GM12878 (cell line): ENCODE data around the gene PPIA. TPM values are rescaled to one million over a fixed set of nuclear protein-coding genes. Genes with fewer than 3 reads are reported as not detected.

Experiments
- ATAC-seq: fragments of 200-7000 bp; cut with Tn5 transposase; 3 replicates; pipeline ENCODE4 v1.9.1; 2020; ENCODE audit warnings: mild to moderate bottlenecking, moderate library complexity
- BruUV-seq: library from RNA; stranded (reverse); fragments of 400-500 nt; replicated peaks from 2 replicates; lab custom pipeline; 2021; lab: Mats Ljungman, UMichigan
- CTCF ChIA-PET: fragments of 300-600 bp; sonication (Branson Sonifier 250); formaldehyde crosslinking; extraction: SDS; loops from one replicate; lab custom pipeline; 2021; ENCODE audit warnings: inconsistent platforms; lab: Yijun Ruan, JAX
- POLR2A ChIA-PET: fragments of 350-600 bp; formaldehyde crosslinking; extraction: SDS; loops from one replicate; lab custom pipeline; 2021; ENCODE audit warnings: inconsistent platforms; lab: Charles Lee
- RAD21 ChIA-PET: fragments of 300-600 bp; sonication (Branson Sonifier 250); formaldehyde crosslinking; loops from one replicate; lab custom pipeline; 2023; ENCODE audit warnings: antibody characterized with exemption; ENCODE audit not compliant: unreplicated experiment; lab: Charles Lee
- SMC1A ChIA-PET: fragments of 300-600 bp; sonication (Branson Sonifier 250); formaldehyde crosslinking; loops from one replicate; lab custom pipeline; 2023; ENCODE audit not compliant: unreplicated experiment, uncharacterized antibody; lab: Charles Lee
- DNase-seq: peaks from one replicate; pipeline ENCODE4 v3.0.0-alpha.2; 2011; ENCODE audit warnings: low read depth, low spot score
- FAIRE-seq: peaks from 3 replicates; lab custom pipeline; 2011; peaks lifted over from hg19 to GRCh38; lab: Jason Lieb, UNC
- H2AFZ ChIP-seq: 2 replicates; pipeline ENCODE4 v1.6.0; 2011; ENCODE audit warnings: low read depth, low read length, control low read depth; ENCODE audit not compliant: control insufficient read depth
- H3K27ac ChIP-seq: 2 replicates; pipeline ENCODE4 v1.5.1; 2011; ENCODE audit warnings: control low read depth; ENCODE audit not compliant: control insufficient read depth, insufficient read depth
- H3K27me3 ChIP-seq, 2 experiments: replicated peaks in 1 of 2; 2 replicates each; pipeline versions ENCODE4 v1.6.0 to v1.6.1; 2011; ENCODE audit warnings: low read length in 1 of 2; ENCODE audit not compliant: control insufficient read depth in 2 of 2, insufficient read depth in 2 of 2
- H3K36me3 ChIP-seq, 2 experiments: 2 replicates each; pipeline ENCODE4 v1.5.1; 2011; ENCODE audit warnings: low read length in 1 of 2; ENCODE audit not compliant: control insufficient read depth in 2 of 2, insufficient read depth in 2 of 2
- H3K4me1 ChIP-seq: 2 replicates; pipeline ENCODE4 v1.6.1; 2011; ENCODE audit warnings: mild to moderate bottlenecking, low read length, moderate library complexity, mixed read lengths; ENCODE audit not compliant: control insufficient read depth, insufficient read depth
- H3K4me2 ChIP-seq: 2 replicates; pipeline ENCODE4 v1.6.0; 2011; ENCODE audit warnings: control low read depth; ENCODE audit not compliant: control insufficient read depth, insufficient read depth
- H3K4me3 ChIP-seq: fragments of 200-600 bp; sonication (generic); 2 replicates; pipeline ENCODE4 v1.5.1; 2016
- H3K79me2 ChIP-seq: 2 replicates; pipeline ENCODE4 v1.6.0; 2011; ENCODE audit warnings: low read length; ENCODE audit not compliant: control insufficient read depth, insufficient read depth
- H3K9ac ChIP-seq: 2 replicates; pipeline ENCODE4 v1.8.0; 2011; ENCODE audit warnings: low read length, control low read depth, mixed read lengths; ENCODE audit not compliant: control insufficient read depth, insufficient read depth
- H3K9me3 ChIP-seq: replicated peaks from 3 replicates; pipeline ENCODE4 v1.5.1; 2011; ENCODE audit warnings: mild to moderate bottlenecking, low read length; ENCODE audit not compliant: control insufficient read depth, insufficient read depth
- H4K20me1 ChIP-seq: 2 replicates; pipeline ENCODE4 v1.6.0; 2011; ENCODE audit not compliant: control insufficient read depth, insufficient read depth
- BACH1 ChIP-seq: fragments of 450-650 bp; IDR thresholded peaks from 2 replicates; pipeline ENCODE4 v1.6.1; 2017; ENCODE audit warnings: mild to moderate bottlenecking, borderline replicate concordance
- BRCA1 ChIP-seq: IDR thresholded peaks from 2 replicates; pipeline ENCODE4 v1.6.1; 2011; ENCODE audit warnings: low read depth, low read length, improper control_type of control experiment
- CBX5 ChIP-seq: sonication (generic); IDR thresholded peaks from 2 replicates; pipeline ENCODE4 v1.6.1; 2016; ENCODE audit warnings: low read depth, moderate library complexity, mild to moderate bottlenecking, inconsistent platforms
- HCFC1 ChIP-seq: fragments of 150-350 bp; IDR thresholded peaks from 2 replicates; pipeline ENCODE4 v1.6.1; 2014; ENCODE audit warnings: low read length
- HDAC2 ChIP-seq: fragments of 200-600 bp; sonication (generic); IDR thresholded peaks from 2 replicates; pipeline ENCODE4 v1.6.1; 2017
- IRF4 ChIP-seq: IDR thresholded peaks from 2 replicates; pipeline ENCODE4 v1.6.1; 2011; ENCODE audit warnings: low read depth, low read length
- KLF5 ChIP-seq: fragments of 450-650 bp; IDR thresholded peaks from 2 replicates; pipeline ENCODE4 v1.6.1; 2014; ENCODE audit warnings: mild to moderate bottlenecking; ENCODE audit not compliant: partially characterized antibody
- MTA2 ChIP-seq: fragments of 450-650 bp; IDR thresholded peaks from 2 replicates; pipeline ENCODE4 v1.6.1; 2016; ENCODE audit warnings: low read depth, mild to moderate bottlenecking, moderate library complexity
- MTA3 ChIP-seq: IDR thresholded peaks from 2 replicates; pipeline ENCODE4 v1.6.1; 2012; ENCODE audit warnings: low read length, inconsistent platforms, borderline replicate concordance
- MYC ChIP-seq: IDR thresholded peaks from 2 replicates; pipeline ENCODE4 v1.6.1; 2011; ENCODE audit warnings: mild to moderate bottlenecking, low read length, moderate library complexity, inconsistent platforms; ENCODE audit not compliant: insufficient read depth, insufficient replicate concordance, insufficient read length, severe bottlenecking
- NFYB ChIP-seq: IDR thresholded peaks from 2 replicates; pipeline ENCODE4 v1.6.1; 2011; ENCODE audit warnings: low read depth, mild to moderate bottlenecking, low read length, improper control_type of control experiment, moderate library complexity; ENCODE audit not compliant: insufficient read depth
- NRF1 ChIP-seq: conservative IDR thresholded peaks from 2 replicates; pipeline ENCODE4 v1.6.1; 2011; ENCODE audit warnings: mild to moderate bottlenecking, low read depth, low read length, improper control_type of control experiment
- PAX5 ChIP-seq: IDR thresholded peaks from 2 replicates; pipeline ENCODE4 v1.6.1; 2011; ENCODE audit warnings: low read depth, low read length, borderline replicate concordance
- POU2F2 ChIP-seq: IDR thresholded peaks from 3 replicates; pipeline ENCODE4 v1.6.1; 2011; ENCODE audit warnings: low read depth, mild to moderate bottlenecking, low read length, borderline replicate concordance
- SMC3 ChIP-seq: IDR thresholded peaks from 2 replicates; pipeline ENCODE4 v1.6.1; 2011; ENCODE audit warnings: low read length, improper control_type of control experiment, borderline replicate concordance
- SUZ12 ChIP-seq: fragments of 200-600 bp; sonication (generic); IDR thresholded peaks from one replicate; pipeline ENCODE4 v1.6.1; 2018; ENCODE audit warnings: antibody characterized with exemption, mild to moderate bottlenecking; ENCODE audit not compliant: unreplicated experiment
- TBL1XR1 ChIP-seq: IDR thresholded peaks from 2 replicates; pipeline ENCODE4 v1.6.1; 2012; ENCODE audit warnings: low read depth, low read length, improper control_type of control experiment
- ZNF207 ChIP-seq: fragments of 450-650 bp; IDR thresholded peaks from 2 replicates; pipeline ENCODE4 v1.6.1; 2014; ENCODE audit warnings: antibody characterized with exemption, mild to moderate bottlenecking, borderline replicate concordance
- ZNF24 ChIP-seq: fragments of 450-650 bp; IDR thresholded peaks from 2 replicates; pipeline ENCODE4 v1.6.1; 2017; ENCODE audit warnings: antibody characterized with exemption, mild to moderate bottlenecking
- ZSCAN29 ChIP-seq: fragments of 450-650 bp; IDR thresholded peaks from 2 replicates; pipeline ENCODE4 v1.6.1; 2017; ENCODE audit warnings: mild to moderate bottlenecking, moderate library complexity
- WGBS: methylation state at CpG from one replicate; pipeline ENCODE4 v1.1.6; 2016; ENCODE audit warnings: low lambda C conversion rate; ENCODE audit not compliant: insufficient replicate concordance, insufficient coverage; ENCODE audit errors: missing lambda C conversion rate; 5-methylcytosine and 5-hydroxymethylcytosine counted together
- in situ Hi-C: fragments of 300-500 bp; cut with MboI; formaldehyde crosslinking; loops from 9 replicates; pipeline ENCODE4 v1.14.3; 2018; ENCODE audit warnings: mixed read lengths
- intact Hi-C: fragments of 100-400 bp; cut with micrococcal nuclease; formaldehyde crosslinking; loops from one replicate; pipeline ENCODE4 v1.14.2; 2022; ENCODE audit not compliant: unreplicated experiment
- polyA plus RNA-seq, 11 experiments: library from polyadenylated mRNA; depleted of rRNA in 4 of 11; unstranded in 6 of 11; stranded (reverse) in 5 of 11; fragments of >200 nt; fragmentation: Nextera tagmentation in 4 of 11; fragmentation: Illumina TruSeq in 1 of 11; extraction: Ambion mirVana in 4 of 11; extraction: Trizol in 1 of 11; gene quantifications; 1 replicate in 1 of 11; 2 replicates in 10 of 11; pipeline versions ENCODE4 v1.2.1 to v1.2.3, GENCODE V29; 2011 to 2016; ENCODE audit warnings: inconsistent platforms in 2 of 11, missing spikeins in 2 of 11, low read depth in 1 of 11
- total RNA-seq, 4 experiments: library from RNA; depleted of rRNA in 3 of 4; stranded (reverse); fragments of >200 nt in 3 of 4; fragmentation: Illumina TruSeq in 1 of 4; extraction: Trizol in 1 of 4; gene quantifications; 2 replicates each; pipeline versions ENCODE4 v1.2.1 to v1.2.3, GENCODE V29; 2013 to 2021
- TF ChIP-seq, protein P1 (sequence below): IDR thresholded peaks from 2 replicates; pipeline ENCODE4 v1.6.1; 2011; ENCODE audit warnings: borderline replicate concordance, low read depth, mild to moderate bottlenecking, moderate library complexity, mixed read lengths, low read length; ENCODE audit not compliant: insufficient read depth; ENCODE audit errors: extremely low read length
- TF ChIP-seq, protein P2 (sequence below): fragments of 450-650 bp; IDR thresholded peaks from 2 replicates; pipeline ENCODE4 v1.6.1; 2017; ENCODE audit warnings: low read depth, mild to moderate bottlenecking, moderate library complexity

Gene PPIA
- total and polyA plus RNA-seq, 10 of the 15 experiments (the other 5 are each of a cell fraction or from before 2014, with no cell fraction given), result 2,712 to 7,982 (median 5,027) TPM

DNA sequence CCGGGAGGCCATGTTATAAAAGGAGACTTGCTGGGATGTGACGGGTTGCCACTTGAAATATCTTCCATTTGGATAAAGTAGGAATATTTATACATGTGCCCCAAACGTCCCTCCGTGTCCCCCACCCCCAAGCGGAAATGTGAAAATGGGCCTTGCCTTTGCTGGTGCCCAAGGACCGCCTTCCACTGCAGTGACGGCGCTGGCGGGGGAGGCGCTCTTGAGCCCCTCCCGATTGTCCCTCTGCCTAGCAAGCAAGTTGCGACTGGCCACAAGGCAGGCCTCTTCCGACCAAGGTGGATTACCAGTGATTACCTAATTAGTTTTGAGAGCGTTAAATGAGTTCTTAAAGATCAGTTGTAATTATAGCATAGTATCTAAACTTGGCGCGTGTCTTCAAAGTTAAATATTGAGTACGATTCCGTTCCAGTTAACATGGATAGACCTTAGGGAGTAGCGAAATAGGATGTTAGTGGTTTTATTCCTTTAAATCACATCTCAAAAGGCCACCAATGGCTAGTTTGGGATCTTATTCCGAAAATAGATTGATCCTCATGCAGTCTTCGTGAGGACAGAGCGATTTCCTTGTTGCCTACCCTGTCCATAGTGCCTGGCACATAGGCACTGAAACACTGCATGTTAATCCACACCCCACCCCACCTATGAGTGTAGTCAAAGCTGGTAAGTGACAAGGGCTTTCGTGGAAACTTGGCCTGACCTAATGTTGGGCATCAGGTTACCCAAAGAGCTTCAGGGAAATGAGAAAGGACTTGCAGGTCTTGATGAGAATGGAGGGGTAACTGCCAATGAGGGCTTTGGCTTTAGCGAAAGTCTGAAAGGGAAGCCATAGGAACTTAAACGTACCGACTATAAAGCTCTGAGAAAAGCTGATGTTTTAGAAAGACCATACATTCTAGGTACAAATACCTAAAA is 1.1 kb downstream of the PPIA start:
- in situ Hi-C loops, result no loop called here
- peak; percentile 70 for FAIRE-seq
- TF ChIP-seq KLF5 (no peak), POU2F2 (peak; percentile 54; the same call in 1 of the 3 replicates), HCFC1 (peak; percentile 42; the same call in 1 of the 2 replicates), SUZ12 (no peak), MTA2 (peak; percentile 34; the same call in 1 of the 2 replicates), NRF1 (no peak), ZSCAN29 (no peak), NFYB (no peak), BACH1 (no peak), IRF4 (0 out of 2 replicates have a peak, but pooled peaks have one; percentile 44), ZNF207 (no peak), SMC3 (no peak), CBX5 (no peak), MYC (no peak), MTA3 (peak; percentile 76; the same call in 1 of the 2 replicates), TBL1XR1 (no peak), ZNF24 (no peak), PAX5 (0 out of 2 replicates have a peak, but pooled peaks have one; percentile 13), HDAC2 (no peak), BRCA1 (no peak)
- TF ChIP-seq, protein P1, sequence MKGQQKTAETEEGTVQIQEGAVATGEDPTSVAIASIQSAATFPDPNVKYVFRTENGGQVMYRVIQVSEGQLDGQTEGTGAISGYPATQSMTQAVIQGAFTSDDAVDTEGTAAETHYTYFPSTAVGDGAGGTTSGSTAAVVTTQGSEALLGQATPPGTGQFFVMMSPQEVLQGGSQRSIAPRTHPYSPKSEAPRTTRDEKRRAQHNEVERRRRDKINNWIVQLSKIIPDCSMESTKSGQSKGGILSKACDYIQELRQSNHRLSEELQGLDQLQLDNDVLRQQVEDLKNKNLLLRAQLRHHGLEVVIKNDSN, result no peak
- TF ChIP-seq, protein P2, sequence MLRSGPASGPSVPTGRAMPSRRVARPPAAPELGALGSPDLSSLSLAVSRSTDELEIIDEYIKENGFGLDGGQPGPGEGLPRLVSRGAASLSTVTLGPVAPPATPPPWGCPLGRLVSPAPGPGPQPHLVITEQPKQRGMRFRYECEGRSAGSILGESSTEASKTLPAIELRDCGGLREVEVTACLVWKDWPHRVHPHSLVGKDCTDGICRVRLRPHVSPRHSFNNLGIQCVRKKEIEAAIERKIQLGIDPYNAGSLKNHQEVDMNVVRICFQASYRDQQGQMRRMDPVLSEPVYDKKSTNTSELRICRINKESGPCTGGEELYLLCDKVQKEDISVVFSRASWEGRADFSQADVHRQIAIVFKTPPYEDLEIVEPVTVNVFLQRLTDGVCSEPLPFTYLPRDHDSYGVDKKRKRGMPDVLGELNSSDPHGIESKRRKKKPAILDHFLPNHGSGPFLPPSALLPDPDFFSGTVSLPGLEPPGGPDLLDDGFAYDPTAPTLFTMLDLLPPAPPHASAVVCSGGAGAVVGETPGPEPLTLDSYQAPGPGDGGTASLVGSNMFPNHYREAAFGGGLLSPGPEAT, result no peak

More for the DNA sequence above, 1.1 kb downstream of the PPIA start:
- Histone ChIP-seq H2AFZ (peak overlapping the region; percentile 67), H3K9ac (peak overlapping the region; percentile 100), H4K20me1 (peaks cover 7% of the 10 kb centered on the region), H3K4me2 (peak overlapping the region; percentile 96), H3K9me3 (no peaks in the 10 kb centered on the region), H3K36me3 (peaks cover 11 to 39% of the 10 kb centered on the region in 2 experiments), H3K27me3 (no peaks in the 10 kb centered on the region), H3K4me1 (peaks cover 3% of the 10 kb centered on the region), H3K27ac (peak overlapping the region; percentile 99), H3K79me2 (peaks cover 51% of the 10 kb centered on the region), H3K4me3 (peak overlapping the region; percentile 96)
- DNase-seq, result no peak
- BruUV-seq, result TSS peak; percentile 68
- intact Hi-C loops, result loop anchor here (1.0 to 5.0 kb wide), 3 partner anchors 46 to 215 kb away; partner anchors contain the start of genes OGDH and TMED4
- SMC1A ChIA-PET, result interaction anchor here (0.6 to 2.1 kb wide), 22 partner anchors 10 to 217 kb away, joined by 3 to 13 read pairs (median 4); partner anchors contain the start of gene OGDH
- ATAC-seq, result peak; percentile 77
- POLR2A ChIA-PET, result interaction anchor here (0.5 to 3.1 kb wide), 18 partner anchors 10 to 457 kb away, joined by 3 to 36 read pairs (median 4); partner anchors contain the start of genes DDX56, H2AZ2 and TMED4
- 2% methylated on average over 26 of the region's 26 CpGs for WGBS
- RAD21 ChIA-PET, result interaction anchor here (1.0 to 2.4 kb wide), 12 partner anchors 27 to 339 kb away, joined by 3 to 20 read pairs (median 4); partner anchors contain the start of genes H2AZ2 and OGDH
- CTCF ChIA-PET, result interaction anchor here (0.6 to 3.1 kb wide), 17 partner anchors 11 to 338 kb away, joined by 3 to 19 read pairs (median 4); no protein-coding TSS in a partner anchor
